ENCODE data around the gene TRAPPC2L.

TRAPPC2L gene

DNA sequence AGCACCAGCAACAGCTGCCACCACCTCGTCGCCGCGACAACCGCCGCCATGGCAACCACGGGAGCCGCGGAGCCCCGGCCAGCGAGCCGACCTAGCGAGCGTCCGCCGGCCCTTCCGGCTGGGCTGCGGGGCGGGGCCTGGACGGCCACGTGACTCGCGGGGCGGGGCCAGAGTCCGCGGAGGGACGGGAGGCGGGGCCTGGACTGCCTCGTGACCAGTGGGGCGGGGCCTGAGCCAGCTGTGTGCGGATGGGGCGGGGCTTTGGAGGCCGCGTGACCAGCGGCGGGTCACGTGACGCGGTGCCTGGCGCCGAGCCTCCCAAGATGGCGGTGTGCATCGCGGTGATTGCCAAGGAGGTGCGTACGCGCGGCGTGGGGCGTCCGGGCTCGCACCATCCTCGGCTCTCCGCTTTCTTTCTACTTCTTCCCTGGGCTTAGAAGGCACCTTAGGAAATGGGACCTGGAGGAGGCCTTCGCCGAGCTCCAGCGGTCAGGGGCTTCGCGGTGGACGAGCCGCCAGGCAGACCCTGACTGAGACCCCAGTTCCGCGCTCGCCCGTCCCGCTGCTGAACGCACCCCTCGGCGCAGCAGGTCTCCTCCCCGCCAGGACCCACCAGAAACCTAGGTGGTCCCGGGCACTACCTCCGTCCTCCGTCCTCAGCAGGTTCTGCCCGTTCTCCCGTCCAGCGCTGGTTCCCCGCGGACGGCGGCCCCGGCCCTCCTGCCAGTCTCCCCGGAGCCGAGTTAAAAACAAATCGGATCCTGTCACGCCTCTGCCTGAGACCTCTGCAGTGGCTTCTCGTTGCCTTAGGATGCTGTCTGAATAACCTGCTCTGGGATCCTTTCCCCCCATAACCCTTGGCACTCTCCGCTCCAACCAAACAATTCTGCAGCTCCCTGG lies at the start of gene TRAPPC2L, which contains the start of gene GALNS:
Gene TRAPPC2L, plus strand, starts transcription at position 300 of the 900 bp plus-strand sequence. Its CDS starts 24 bp downstream, at position 324.
Gene GALNS, minus strand, starts transcription at position 120 of the 900 bp plus-strand sequence. Its CDS starts 70 bp downstream, at position 50.
- DNase-seq = peak; percentile 99

GRCh38 chr16:88807142-88807625 lies 49.7 kb upstream of the TRAPPC2L start:
- no peak for DNase-seq

- no peak for DNase-seq
These were observed 49.1 kb upstream of the TRAPPC2L start for GRCh38 chr16:88807626-88808453.

GRCh38 chr16:88809068-88809675 lies 47.8 kb upstream of the TRAPPC2L start:
- DNase-seq = no peak

GRCh38 chr16:88809676-88810165 lies 47.2 kb upstream of the TRAPPC2L start:
- DNase-seq = no peak

DNA sequence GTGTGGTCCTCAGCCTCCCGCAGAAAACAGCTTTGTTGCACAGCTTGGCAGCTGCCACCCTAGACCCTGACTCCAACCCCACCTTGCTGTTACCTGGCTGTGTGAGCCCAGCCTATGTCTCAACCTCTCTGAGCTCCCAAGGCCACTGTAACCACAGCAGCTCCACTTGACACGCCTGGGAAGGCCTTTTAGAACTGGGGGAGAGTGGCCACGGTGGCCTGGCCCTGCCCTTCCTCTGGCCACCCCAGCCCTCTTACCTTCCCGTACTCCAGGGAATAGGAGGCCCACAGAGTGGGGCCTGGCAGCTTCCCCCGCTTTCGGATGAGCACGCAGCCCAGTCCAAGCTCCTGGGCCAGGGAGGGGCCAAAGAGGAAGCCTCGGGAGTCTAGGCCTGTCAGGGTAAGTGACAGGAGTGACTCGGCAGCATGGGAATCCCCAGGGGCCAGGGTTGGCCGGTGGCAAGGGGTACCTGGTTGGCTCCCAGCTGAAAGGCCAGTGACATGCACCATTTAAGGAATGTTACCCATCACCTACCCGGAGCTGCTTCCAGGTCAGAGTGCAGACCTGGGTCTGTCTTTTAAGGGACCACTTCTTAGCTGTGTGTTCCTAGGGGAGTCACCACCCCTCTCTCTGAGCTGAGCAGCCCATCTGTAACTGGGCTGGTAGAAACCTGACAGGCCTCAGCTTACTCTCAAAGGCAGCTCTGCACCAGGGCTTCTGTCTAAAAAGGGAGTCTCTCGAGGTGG lies 46.6 kb upstream of the TRAPPC2L start:
- DNase-seq = peak; percentile 58

DNA sequence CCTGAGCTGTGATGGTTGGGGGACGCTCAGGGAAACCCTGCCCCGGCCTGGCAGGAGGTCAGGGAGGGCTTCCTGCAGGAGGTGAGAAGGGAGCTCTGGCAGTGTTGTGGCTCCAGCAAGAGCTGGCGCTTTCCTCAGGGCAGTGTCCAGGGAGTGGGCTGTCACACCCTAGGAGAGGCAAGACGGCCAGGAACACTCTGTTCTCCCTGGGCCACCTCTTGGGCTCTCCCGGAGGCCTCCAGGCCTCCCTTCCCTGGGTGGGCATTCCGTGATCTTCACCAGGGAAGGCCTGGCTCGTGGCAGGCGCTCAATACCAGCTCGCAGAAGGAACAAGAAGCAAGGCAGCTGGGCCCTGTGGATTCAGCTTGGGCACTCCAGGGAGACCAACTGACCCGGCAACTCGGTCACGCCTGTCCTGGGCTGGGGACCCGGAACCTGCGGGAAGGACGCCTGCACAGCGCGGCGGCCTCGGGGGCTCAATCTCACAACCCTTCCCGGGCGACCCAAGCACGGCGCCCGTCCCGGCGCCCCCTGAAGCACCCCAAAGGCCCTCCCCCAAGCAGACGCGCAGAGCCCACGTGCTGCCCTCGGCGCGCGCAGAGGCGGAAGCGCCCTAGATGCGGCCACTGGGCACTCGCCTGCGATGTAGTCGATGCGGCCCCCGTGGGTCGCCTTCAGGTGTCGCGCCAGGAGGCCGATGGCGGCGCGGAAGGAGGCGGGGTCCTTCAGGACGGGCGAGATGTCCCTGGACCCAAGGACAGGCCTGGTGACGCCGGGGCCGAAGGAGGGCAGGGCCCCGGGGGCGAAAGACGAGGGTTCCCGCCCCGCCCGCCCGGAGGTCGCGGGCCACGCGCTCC lies 45.8 kb upstream of the TRAPPC2L start:
- DNase-seq = peak; percentile 68

DNA sequence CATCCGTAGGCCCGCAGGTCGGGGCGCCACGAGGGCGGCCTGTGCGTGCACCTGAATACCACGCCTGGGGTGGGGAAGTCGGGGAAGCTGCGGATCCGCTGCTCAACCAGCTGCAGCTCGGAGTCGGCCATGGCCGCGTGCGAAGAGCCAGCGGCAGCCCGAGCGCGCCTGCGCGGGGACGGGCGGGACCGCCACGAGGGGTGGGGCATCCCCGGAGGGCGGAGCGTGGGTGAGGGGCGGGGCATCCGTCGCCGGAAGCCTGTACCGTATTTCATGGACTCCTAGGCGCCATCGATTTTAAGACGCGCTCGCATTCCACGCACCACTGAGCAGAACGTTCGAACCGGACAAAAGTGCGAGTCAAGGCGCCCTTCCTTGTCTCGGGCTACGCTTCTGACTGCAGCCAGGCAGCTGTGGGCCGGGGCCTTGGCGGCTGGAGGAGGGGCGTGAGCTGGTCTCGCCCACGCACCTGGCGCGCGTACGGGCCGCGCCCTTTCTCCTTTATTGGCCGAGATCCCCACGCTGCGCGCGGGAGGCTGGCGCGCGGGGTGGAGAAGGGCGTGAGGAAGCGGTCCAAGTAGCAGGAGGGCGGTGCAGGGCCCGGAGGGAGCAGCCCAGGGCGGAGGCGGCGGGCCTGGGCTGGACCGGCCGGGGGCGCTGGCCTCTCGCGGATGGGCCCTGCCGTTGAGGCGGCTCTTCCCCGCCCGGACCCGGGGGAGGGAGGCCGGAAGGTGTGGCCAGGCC lies 45.0 kb upstream of the TRAPPC2L start, which contains the start of gene APRT:
Gene APRT, minus strand, starts transcription at position 160 of the 744 bp plus-strand sequence. Its CDS starts 29 bp downstream, at position 131.
- DNase-seq = peak; percentile 97

- peak; percentile 25 for DNase-seq
These were observed 44.2 kb upstream of the TRAPPC2L start for GRCh38 chr16:88812513-88813268.

DNA sequence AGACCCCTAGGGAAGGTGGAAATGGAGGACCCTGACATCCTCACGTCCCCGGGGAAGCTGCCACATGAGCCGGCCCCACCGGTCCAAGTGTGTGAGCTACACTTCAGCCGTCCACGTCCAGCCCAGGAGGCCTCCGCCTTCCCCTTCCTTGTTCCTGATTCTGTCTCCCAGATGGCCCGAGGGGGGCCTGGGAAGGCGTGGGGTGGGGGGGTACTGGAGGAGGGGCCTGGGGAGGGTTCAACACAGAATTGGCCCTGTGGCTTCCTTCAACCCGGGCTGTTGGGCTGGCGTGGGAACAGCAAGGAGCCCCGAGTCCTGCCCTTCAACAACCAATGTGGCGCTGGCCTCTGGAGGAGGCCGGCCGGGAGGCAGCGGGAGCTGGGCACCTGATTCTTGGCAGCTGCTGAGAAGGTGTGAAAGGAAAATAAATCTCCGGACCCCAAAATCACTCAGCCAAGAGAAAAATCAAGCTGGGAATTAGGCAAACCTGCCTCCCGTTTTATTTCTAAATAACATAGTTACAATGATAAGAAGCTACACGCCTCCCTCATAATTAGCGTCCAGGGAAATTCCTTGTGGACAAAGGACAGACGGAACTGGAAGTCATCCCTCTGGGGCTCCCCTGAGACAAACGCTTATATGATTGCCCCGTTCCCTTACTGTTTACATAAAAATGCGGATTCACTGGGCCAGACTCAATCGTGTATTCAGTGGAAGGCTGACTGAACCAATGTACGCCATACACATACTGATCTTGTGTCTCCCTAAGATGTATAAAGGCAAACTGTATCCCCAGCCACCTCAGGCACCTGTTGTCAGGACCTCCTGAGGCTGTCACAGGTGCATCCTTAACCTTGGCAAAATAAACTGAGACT lies 43.4 kb upstream of the TRAPPC2L start:
- DNase-seq = no peak

DNA sequence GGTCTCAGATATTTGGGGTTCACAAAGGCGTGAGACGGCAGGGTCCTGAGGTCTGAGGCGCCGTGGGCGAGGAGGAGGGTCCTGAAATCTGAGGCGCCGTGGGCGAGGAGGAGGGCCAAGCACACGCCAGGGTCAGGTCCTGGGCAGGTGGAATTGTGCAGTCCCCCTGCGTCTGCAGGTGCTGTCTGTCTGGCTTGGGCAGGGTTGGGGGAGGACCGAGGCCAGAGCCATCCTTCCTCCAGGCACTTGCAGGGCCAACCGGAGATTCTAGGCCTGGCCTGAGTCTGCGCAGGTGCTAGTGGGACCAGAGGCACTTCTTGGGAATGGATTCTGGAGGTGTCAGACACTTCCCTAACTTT lies 42.8 kb upstream of the TRAPPC2L start:
- no peak for DNase-seq

- no peak for DNase-seq
These were observed 41.7 kb upstream of the TRAPPC2L start for GRCh38 chr16:88815227-88815626.

GRCh38 chr16:88815901-88816589 lies 40.9 kb upstream of the TRAPPC2L start:
- peak; percentile 67 for DNase-seq

- no peak for DNase-seq
These were observed 40.0 kb upstream of the TRAPPC2L start for GRCh38 chr16:88816736-88817535.

DNA sequence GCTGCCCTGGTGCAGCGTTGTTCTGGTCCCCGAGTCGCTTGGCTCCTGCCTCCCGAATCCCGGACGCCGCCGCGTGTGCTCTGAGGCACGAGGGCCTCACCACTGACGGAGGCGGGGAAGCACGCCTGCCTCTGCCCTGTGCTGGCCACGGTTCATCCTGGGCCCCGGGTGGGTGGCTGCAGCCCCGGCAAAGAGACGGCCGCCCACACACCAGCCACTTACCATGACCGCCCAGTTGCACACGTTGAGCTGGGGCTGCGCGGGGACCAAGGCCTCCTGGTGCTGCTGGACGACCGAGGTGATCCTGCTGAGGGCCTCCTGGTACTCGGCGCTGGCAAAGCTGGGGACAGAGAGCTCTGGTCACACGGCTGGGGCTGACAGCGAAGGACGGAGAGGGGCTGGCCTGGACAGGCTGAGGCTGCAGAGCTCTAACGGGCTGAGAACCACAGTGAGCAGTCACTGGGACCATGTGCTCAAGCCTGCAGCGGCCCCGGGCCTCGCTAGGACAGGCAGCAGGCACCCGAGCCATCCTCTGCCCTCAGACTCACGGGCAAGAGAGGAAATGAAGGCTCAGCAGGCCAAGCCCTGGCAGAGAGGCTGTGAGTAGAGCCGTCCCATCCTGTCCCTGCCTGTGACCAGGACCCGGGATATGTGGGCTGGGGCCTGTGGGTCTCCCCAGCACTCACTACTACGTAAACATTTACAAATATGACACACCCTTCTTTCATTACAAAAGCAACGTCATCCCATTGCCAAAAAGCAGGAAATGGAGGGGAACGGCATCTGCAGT lies 38.9 kb upstream of the TRAPPC2L start:
- DNase-seq = no peak

- no peak for DNase-seq
These were observed 38.4 kb upstream of the TRAPPC2L start for GRCh38 chr16:88818575-88818874.

Measured in stimulated activated CD4-positive, alpha-beta T cell treated with anti-CD3 and anti-CD28 coated beads, Interleukin-4, amount 100 ng/mL, for 24 hours (primary cell).